ENCODE measurements around the gene DENND5A. TPM values are rescaled to one million over a fixed set of nuclear protein-coding genes. Genes with fewer than 3 reads are reported as not detected.

The DENND5A gene
- total RNA-seq, 1 donor from 2014 or later, result 75.3 TPM

DNA sequence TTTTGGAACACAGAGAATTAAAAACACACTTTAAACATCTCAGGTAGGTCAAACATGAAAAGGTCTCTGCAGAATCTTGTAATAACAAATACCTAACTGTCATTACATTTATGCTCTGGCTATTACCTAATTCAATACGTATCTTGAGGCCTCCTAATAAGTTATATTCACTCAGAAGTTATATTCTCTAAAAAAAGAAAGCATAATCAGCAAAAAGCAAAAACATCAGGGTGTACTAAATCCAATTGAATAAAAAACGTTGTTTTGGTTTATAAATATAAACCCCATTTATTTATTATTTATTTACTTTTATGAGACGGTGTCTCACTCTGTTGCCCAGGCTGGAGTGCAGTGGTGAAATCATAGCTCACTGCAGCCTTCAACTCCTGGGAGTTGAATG is 39.0 kb upstream of the DENND5A start:
- peaks cover 5% of the 10 kb centered on the region for H3K9me3 Mint-ChIP-seq (ENCODE audit: low read depth)
- peaks cover 3% of the 10 kb centered on the region for H3K4me1 Mint-ChIP-seq (ENCODE audit: low read depth)
- H3K27me3 Mint-ChIP-seq, result no peaks in the 10 kb centered on the region
- H3K4me3 Mint-ChIP-seq (ENCODE audit: low read depth), result no peak overlapping the region
- peaks cover 5% of the 10 kb centered on the region for H3K36me3 Mint-ChIP-seq (ENCODE audit: insufficient read depth)
- TF ChIP-seq, protein P1, sequence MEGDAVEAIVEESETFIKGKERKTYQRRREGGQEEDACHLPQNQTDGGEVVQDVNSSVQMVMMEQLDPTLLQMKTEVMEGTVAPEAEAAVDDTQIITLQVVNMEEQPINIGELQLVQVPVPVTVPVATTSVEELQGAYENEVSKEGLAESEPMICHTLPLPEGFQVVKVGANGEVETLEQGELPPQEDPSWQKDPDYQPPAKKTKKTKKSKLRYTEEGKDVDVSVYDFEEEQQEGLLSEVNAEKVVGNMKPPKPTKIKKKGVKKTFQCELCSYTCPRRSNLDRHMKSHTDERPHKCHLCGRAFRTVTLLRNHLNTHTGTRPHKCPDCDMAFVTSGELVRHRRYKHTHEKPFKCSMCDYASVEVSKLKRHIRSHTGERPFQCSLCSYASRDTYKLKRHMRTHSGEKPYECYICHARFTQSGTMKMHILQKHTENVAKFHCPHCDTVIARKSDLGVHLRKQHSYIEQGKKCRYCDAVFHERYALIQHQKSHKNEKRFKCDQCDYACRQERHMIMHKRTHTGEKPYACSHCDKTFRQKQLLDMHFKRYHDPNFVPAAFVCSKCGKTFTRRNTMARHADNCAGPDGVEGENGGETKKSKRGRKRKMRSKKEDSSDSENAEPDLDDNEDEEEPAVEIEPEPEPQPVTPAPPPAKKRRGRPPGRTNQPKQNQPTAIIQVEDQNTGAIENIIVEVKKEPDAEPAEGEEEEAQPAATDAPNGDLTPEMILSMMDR (IDR thresholded peaks at IDR 0.05; ENCODE audit: unreplicated experiment), result no peak
- H3K27ac Mint-ChIP-seq, result no peak overlapping the region
- no peak for DNase-seq (ENCODE audit: low spot score, unreplicated experiment)

- DNase-seq (ENCODE audit: low spot score, unreplicated experiment), result no peak
- peaks cover 3% of the 10 kb centered on the region for H3K4me1 Mint-ChIP-seq (ENCODE audit: low read depth)
- no peak overlapping the region for H3K27ac Mint-ChIP-seq
- H3K9me3 Mint-ChIP-seq (ENCODE audit: low read depth), result no peaks in the 10 kb centered on the region
- H3K4me3 Mint-ChIP-seq (ENCODE audit: low read depth), result no peak overlapping the region
- TF ChIP-seq, protein P1 (IDR thresholded peaks at IDR 0.05; ENCODE audit: unreplicated experiment), result no peak
- no peaks in the 10 kb centered on the region for H3K36me3 Mint-ChIP-seq (ENCODE audit: insufficient read depth)
- no peaks in the 10 kb centered on the region for H3K27me3 Mint-ChIP-seq
These were observed 37.3 kb upstream of the DENND5A start for GRCh38 chr11:9302448-9302847.

GRCh38 chr11:9301720-9302119 is 36.6 kb upstream of the DENND5A start:
- DNase-seq (ENCODE audit: low spot score, unreplicated experiment), result no peak
- TF ChIP-seq, protein P1 (IDR thresholded peaks at IDR 0.05; ENCODE audit: unreplicated experiment), result no peak
- no peak overlapping the region for H3K27ac Mint-ChIP-seq
- no peaks in the 10 kb centered on the region for H3K4me1 Mint-ChIP-seq (ENCODE audit: low read depth)
- no peaks in the 10 kb centered on the region for H3K9me3 Mint-ChIP-seq (ENCODE audit: low read depth)
- no peak overlapping the region for H3K4me3 Mint-ChIP-seq (ENCODE audit: low read depth)
- H3K27me3 Mint-ChIP-seq, result no peaks in the 10 kb centered on the region
- no peaks in the 10 kb centered on the region for H3K36me3 Mint-ChIP-seq (ENCODE audit: insufficient read depth)

GRCh38 chr11:9293646-9294045 is 28.5 kb upstream of the DENND5A start:
- Mint-ChIP-seq H3K4me1 (ENCODE audit: low read depth) (no peaks in the 10 kb centered on the region), H3K4me3 (ENCODE audit: low read depth) (no peak overlapping the region), H3K27ac (no peak overlapping the region), H3K9me3 (ENCODE audit: low read depth) (no peaks in the 10 kb centered on the region), H3K27me3 (no peaks in the 10 kb centered on the region), H3K36me3 (ENCODE audit: insufficient read depth) (peaks cover 4% of the 10 kb centered on the region)
- DNase-seq (ENCODE audit: low spot score, unreplicated experiment), result no peak
- TF ChIP-seq, protein P1 (IDR thresholded peaks at IDR 0.05; ENCODE audit: unreplicated experiment), result no peak

GRCh38 chr11:9285850-9286587 is 20.9 kb upstream of the DENND5A start:
- H3K36me3 Mint-ChIP-seq (ENCODE audit: insufficient read depth), result peaks cover 16% of the 10 kb centered on the region

More at GRCh38 chr11:9285850-9286587, 20.9 kb upstream of the DENND5A start:
- Mint-ChIP-seq H3K27me3 (no peaks in the 10 kb centered on the region), H3K4me3 (ENCODE audit: low read depth) (no peak overlapping the region), H3K4me1 (ENCODE audit: low read depth) (no peaks in the 10 kb centered on the region), H3K27ac (no peak overlapping the region), H3K9me3 (ENCODE audit: low read depth) (no peaks in the 10 kb centered on the region)
- DNase-seq (ENCODE audit: low spot score, unreplicated experiment), result no peak
- TF ChIP-seq, protein P1 (IDR thresholded peaks at IDR 0.05; ENCODE audit: unreplicated experiment), result no peak
